CD4-positive, alpha-beta T cell treated with Interleukin-6 at 100 ng/mL for 8 hours (primary cell): Measurements from ENCODE around the gene SRR.
"Not testable (repeated sequence)": the region's sequence is repeated elsewhere in the genome, so short reads cannot be mapped to it uniquely, and the experiment has no call there.

Experiments
- DNase-seq: peaks from one replicate; pipeline ENCODE4 v3.0.0-alpha.2; 2020; ENCODE audit warnings: mixed read lengths, low spot score

The SRR gene

GRCh38 chr17:2292100-2292499, 11.7 kb upstream of the SRR start:
- DNase-seq, result no peak

- no peak for DNase-seq
These were observed 8.2 kb upstream of the SRR start for GRCh38 chr17:2295575-2295974.

GRCh38 chr17:2297023-2297422, 6.7 kb upstream of the SRR start:
- DNase-seq, result no peak

- DNase-seq, result no peak
These were observed 4.6 kb upstream of the SRR start for GRCh38 chr17:2299136-2299535.

GRCh38 chr17:2299756-2300155, 4.0 kb upstream of the SRR start:
- DNase-seq, result no peak

GRCh38 chr17:2302778-2303203, 959 bp upstream of the SRR start:
- no peak for DNase-seq

GRCh38 chr17:2304931-2305330, 1.2 kb downstream of the SRR start:
- no peak for DNase-seq

GRCh38 chr17:2309338-2310154, 5.8 kb downstream of the SRR start:
- DNase-seq, result no peak

GRCh38 chr17:2312736-2313135, 9.0 kb downstream of the SRR start:
- no peak for DNase-seq

- not testable (repeated sequence) for DNase-seq
These were observed 13.1 kb downstream of the SRR start for GRCh38 chr17:2316916-2317205.

GRCh38 chr17:2317796-2318195, 14.0 kb downstream of the SRR start:
- DNase-seq, result no peak

- DNase-seq, result no peak
These were observed 15.3 kb downstream of the SRR start for GRCh38 chr17:2319051-2319450.

GRCh38 chr17:2321399-2321798, 17.6 kb downstream of the SRR start:
- no peak for DNase-seq

- DNase-seq, result no peak
These were observed 20.0 kb downstream of the SRR start for GRCh38 chr17:2323629-2324314.

GRCh38 chr17:2331303-2331702, 27.6 kb downstream of the SRR start:
- no peak for DNase-seq

- no peak for DNase-seq
These were observed 32.0 kb downstream of the SRR start for GRCh38 chr17:2335726-2336214.

- DNase-seq, result peak; percentile 86
These were observed 32.6 kb downstream of the SRR start, which contains the start of gene TSR1 for GRCh38 chr17:2336215-2336851. TSS of gene TSR1 (minus strand) at chr17:2336457. CDS start at chr17:2336427, 30 bp downstream.

GRCh38 chr17:2336852-2337543, 33.2 kb downstream of the SRR start, which contains the start of gene SGSM2:
TSS of gene SGSM2 (plus strand) at chr17:2337501. CDS start at chr17:2337689, 188 bp downstream.
- peak; percentile 64 for DNase-seq

- DNase-seq, result peak; percentile 33
These were observed 34.0 kb downstream of the SRR start for GRCh38 chr17:2337544-2338314.

- no peak for DNase-seq
These were observed 34.5 kb downstream of the SRR start for GRCh38 chr17:2338315-2338657.

GRCh38 chr17:2343421-2343820, 39.7 kb downstream of the SRR start:
- no peak for DNase-seq

GRCh38 chr17:2344528-2344927, 40.8 kb downstream of the SRR start:
- no peak for DNase-seq
